Measurements from ENCODE around the gene USP6NL. TPM values are rescaled to one million over a fixed set of nuclear protein-coding genes. Genes with fewer than 3 reads are reported as not detected.
"Not testable (repeated sequence)": the region's sequence is repeated elsewhere in the genome, so short reads cannot be mapped to it uniquely, and the experiment has no call there.

The USP6NL gene
- total RNA-seq (2014; rRNA removed; shearing (Covaris generic)), result 7.2 and 10.2 TPM in 2 replicates

DNA sequence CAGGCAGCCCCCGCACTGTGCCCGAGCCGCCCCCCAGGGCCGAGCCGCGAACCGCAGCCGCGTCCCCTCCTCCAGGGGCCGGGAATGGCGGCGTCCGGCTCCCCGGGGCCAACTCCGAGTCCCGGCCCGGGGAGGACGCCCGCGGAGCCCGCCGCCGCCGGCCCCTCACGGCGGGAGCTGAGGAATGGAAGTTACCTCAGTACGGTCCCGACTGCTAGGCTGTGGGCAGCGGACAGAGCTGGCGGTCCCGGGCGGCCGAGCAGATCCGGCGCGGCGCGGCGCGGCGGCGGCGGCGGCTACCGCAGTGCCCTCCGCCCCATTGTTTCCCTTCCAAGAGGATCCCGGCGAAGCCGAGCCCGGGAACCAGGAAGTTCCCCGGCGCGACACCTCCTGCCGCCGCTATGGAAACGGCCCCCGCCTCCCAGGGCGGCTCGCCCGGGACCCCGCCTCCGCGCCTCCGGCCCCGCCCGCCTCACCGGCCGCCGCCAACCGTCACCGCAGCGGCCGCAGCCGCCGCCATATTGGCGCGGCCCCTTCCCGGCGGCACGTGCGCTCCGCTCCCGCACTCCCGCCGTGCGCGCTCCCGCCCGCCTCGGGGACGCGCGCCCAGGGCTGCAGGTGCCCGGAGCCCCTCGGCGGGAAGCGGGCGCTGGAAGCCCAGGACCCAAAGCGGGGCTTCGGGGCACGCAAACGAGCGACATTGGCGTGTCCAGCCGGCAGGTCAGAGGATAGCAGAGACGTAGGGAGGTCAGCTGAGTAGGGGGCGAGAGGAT is at the start of gene USP6NL:
Gene USP6NL, minus strand, starts transcription at position 403 of the 773 bp plus-strand sequence. CDS start 14,016 bp downstream, outside the sequence.
- peak; percentile 88 for DNase-seq (ENCODE audit: low read depth)

DNA sequence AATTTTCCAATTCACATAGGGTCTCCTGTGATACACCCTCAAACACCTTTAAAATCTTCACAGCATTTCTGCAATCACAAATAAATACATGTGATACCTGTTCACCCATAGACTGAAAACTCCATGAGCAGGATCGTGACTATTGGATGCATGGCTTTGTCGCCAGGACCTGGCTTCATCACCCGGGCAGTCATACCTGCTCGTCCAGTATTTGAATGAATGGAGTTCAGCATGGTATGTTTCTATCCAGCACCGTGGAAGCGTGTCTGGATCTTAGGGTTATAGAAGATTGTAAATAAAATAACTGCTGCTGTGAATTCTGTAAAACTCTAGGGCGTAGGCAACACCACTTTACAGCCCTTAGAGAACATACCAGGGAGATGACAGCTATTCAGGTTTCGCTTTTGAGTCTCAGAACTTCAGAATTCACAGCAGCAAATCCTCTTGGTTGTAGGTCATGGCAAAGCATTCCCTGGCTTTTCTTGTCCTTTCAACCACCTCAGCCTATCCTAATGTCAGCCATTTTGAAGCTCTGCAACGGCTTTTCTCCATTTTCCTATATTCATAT is 47.4 kb upstream of the USP6NL start:
- no peak for DNase-seq (ENCODE audit: low read depth)

DNA sequence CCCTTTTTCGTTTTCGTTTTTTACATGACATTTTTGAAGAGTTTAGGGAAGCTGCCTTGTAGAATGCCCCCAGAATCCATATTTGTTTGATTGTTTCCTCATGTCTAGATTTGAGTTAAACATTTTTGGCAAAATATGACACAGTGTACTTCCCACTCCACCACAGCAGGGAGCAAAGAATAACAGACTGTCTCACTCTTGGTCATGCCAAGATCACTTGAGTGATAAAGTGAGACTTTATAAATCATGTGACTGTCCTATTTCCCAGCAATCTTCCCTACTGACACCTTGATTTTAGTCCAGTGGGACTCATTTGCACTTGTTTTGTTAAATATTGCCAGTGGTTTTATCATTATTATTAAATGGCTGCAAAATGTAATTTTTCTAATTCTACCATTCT is 44.4 kb upstream of the USP6NL start:
- peak; percentile 35 for DNase-seq (ENCODE audit: low read depth)

DNA sequence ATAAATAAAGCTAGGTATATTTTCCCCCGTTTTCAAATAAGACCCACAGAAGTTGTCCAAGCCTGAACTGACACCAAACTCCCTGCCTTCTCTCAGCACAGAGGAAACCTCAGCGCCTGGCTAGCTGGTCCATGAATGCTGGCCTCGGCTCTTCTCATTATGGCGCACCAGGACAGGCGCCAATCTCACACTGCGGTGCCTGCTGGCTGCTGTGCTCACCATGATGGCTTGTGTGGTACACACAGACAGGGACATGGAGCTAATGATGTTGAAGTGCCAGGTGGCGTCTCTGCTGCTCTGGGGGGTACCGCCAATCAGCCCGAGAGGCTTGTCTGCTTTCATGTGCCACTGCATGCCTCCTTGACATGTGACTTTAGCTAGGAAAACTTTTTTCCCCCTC is 43.2 kb upstream of the USP6NL start:
- no peak for DNase-seq (ENCODE audit: low read depth)

DNA sequence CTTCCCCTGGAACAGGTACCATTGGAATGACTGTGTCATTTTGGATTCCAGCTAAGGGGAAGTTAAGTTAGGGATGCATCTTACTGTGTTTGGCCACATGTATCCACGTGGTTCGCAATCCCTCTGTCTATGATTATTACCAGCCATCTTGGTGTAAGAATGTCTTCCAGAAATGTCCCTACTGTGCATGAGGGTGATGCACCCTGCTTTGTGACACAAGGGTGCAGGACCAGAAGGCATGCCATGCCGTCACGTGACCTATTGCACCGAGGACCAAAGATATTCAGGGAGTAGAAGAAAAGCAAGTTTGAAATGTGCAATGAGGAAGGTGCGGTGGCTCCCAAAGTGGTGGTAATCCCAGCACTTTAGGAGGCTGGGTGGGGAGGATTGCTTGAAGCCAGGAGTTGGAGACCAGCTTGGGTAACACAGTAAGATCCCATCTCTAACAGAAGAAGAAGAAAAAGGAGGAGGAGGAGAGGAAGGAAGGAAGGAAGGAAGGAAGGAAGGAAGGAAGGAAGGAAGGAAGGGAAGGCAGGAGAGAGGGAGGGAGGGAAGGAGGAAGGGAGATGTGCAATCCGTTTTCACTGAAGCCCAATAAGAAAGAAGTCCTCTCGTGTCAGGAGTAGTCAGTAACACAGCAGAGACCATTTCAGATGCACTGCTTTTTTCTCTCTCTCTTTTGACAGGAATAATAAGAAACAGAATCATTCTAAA is 42.5 kb upstream of the USP6NL start:
- no peak for DNase-seq (ENCODE audit: low read depth)

DNA sequence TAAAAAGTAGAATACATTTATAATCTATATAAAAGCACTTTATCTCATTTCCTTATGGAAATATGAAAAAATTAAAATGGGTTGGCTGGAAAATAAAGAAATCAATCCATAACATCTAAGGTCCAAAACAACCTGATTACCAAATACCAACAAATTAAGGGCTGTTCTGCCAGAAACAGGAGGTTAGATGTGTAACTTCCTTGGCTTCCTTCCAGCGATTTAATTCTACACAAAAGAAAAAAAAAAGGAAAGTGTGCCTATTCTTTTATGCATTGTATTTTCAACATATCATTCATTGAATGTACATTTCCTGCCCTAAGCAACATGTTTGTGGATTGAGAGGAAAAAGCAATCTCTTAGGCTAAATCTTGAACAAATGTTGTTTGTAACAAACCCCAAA is 36.2 kb upstream of the USP6NL start:
- DNase-seq (ENCODE audit: low read depth), result no peak

DNA sequence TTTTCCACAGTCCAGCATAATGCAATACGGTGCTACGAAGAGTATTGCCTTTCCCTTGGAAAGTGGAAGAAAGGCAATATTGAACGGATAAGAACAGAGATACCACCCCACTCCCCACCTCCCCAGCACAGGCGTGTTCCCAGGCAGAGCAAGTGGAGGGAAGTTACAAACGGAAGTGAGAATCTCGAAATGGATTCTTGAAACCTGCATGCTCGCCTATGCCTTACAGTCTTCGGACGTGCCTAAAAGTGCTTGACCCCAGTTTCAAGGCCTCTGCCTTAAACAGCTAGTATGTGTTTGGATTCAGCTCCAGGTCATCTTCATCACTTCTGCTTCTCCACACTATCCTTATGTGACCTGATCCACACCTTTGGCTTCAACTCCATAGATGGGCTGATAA is 35.0 kb upstream of the USP6NL start:
- DNase-seq (ENCODE audit: low read depth), result no peak

DNA sequence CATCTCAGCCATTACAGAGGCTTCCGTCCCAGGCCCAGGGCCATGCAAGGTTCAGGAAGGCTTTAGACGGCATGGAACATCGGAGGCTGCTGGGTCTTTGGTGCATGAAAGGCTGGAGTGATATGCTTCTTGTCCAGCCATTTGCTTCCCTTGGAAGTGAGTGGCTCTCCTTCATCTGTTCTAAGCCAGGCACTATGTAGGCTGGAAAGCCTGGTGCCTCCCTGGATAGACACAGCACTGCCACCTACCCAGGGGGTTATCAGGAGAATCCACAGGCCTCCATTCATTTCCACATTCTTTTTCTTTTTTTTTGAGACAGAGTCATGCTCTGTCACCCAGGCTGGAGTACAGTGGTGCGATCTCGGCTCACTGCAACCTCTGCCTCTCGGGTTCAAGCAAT is 31.6 kb upstream of the USP6NL start:
- no peak for DNase-seq (ENCODE audit: low read depth)

DNA sequence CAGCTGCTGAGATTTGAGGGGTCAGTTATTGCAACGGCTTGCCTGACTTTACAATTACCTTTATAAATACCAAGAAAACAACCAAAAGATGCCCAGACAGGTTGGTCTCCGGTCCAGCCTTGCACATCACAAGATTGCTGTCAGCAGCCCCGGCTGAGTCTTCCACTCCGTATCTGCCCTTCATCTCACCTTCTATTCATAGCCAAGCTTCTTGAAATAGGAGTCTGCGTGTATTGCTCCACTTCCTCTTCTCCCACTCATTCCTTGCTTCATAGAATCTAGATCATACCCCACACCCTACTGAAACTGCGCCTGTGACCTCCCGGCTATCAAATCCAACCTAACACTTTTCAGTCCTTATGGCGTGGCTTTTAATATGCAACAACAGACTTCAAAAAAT is 31.1 kb upstream of the USP6NL start:
- DNase-seq (ENCODE audit: low read depth), result no peak

DNA sequence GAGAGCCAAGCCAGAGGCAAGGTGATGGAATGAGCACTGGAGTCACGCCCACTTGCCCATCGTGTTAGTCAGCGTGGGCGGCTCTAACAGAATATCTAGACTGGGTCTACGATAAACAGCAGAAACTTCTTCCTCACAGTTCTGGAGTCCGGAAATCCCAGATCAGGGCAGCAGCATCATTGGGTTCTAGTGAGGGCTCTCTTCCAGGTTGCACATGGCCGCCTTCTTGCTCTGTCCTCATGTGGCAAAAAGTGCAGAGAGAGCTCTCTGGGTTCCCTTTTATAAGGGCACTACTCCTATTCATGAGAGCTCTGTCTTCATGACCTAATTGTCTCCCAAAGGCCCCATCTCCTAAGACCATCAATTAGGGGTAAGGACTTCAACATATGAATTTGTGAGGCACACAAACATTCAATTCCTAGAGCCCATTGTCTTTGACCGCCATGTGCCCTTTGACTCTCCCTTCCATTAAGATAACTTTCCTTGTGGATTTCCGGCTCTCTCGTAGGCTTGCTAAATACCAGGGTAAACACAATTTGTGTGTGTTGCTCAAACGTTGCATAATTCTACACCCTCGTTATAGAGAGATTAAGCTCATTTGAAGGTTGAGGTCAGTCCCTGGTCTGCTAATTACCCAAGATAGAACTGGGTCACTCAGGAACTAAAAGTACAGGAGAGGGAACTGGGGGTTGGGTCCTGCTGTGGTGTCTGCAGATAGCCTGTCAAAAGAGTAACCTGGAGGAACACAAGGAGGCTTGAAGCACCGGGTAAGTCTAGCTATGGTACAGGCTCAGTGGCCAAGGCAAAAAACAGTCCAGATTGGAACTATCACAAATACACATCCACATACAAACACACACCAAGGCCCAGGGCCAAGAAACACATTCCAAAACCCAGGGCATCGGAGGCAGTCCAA is 28.7 kb upstream of the USP6NL start:
- no peak for DNase-seq (ENCODE audit: low read depth)

DNA sequence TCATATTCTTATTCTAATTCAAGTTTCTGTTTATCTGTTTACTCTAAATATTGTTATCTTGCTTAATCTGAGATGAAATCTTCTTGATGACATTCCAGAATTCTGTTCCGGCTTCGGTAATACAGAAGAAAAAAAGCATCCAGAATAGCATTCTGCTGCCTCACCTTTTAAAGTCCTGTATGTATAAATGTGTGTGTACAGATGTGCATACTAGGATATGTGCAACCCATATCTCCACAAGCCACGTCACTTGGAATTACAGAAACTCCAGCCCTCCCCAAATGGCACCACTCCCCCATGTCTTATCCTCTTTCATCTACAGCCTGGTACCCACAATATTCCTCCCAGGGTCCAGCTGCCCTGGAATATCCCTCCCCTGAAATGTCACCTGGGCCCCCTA is 27.9 kb upstream of the USP6NL start:
- no peak for DNase-seq (ENCODE audit: low read depth)

DNA sequence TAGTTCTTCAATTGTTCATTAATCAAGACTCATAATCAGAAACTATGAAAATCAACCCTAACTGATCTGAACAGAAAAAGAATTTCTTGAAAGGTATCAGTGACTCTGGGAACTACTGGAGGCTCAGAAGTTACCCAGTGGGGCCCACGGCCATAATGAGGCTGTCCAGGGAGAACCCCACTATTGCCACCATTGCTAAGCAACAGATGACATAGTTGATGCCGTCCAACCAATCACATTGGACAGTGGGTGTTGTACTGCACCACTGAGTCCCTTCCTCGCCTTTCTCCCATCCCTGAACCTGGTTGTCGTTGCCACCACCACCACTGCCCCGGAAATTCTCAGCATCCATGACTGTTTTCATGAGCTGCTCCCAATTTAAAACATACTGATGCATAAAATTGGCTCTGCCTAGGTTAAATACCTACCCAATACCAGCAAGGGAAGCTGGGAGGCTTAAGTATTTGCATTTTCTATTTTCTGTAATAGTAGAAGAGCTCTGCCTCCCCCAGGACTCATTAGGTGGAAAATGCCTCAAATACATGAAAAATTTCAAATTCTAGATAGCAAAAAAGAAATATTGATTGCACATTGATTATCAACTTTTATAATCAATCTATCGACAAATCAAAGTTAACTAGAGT is 26.7 kb upstream of the USP6NL start:
- DNase-seq (ENCODE audit: low read depth), result no peak

DNA sequence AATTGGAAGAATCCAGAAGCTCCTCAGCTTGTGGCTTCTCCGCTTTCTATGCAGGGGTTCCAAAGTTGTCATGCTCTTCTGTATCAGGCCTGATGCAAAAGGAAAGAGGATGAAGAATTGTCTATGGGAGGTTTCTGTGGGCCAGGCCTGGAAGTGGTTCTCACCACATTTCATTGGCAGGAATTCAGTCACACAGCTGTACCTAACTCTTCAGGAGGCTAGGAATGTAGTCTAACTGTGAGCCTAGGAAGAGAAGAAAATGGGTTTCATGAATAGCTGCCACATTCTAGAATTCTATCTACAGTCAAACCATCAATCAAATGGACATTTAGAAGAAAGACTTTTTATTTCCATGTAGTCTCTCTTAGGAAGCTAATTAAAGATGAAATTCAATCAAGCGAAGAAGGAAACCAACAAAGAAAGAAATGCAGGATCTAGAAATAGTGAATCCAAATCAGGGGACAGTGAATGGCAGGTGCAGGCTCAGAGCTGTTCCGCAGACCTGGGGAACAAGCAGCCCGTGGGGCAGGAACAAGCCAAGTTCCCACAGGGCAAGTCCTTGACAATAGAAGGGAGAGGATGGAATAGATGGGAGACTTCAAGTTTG is 25.4 kb upstream of the USP6NL start:
- no peak for DNase-seq (ENCODE audit: low read depth)

DNA sequence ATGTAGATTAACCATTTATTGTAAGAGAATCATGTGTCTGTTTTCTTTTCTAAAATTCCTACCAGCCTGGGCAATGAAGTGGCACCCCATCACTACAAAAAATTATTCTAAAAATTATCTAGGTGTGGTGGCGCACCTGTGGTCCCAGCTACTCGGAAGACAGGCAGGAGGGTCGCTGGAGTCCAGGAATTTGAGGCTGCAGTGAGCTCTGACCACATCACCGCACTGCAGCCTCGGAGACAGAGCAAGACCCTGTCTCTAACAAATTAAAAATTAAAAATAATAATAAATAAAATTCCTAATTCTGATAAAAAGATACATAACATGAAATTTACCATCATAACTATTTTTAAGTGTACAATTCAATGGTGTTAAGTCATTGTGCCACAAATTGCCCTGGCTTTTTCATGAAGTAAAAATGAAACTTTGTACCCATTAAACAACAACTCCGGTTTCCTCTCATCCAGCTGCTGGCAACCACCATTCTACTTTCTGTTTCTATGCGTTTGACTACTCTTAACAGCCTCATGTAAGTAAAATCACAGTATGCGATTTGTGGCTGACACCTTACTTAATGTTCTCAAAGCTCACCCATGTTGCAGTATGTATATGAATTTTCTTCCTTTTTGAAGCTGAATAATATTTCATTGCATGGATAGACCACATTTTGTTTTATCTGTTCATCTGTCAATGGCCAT is 20.6 kb upstream of the USP6NL start:
- DNase-seq (ENCODE audit: low read depth), result no peak

DNA sequence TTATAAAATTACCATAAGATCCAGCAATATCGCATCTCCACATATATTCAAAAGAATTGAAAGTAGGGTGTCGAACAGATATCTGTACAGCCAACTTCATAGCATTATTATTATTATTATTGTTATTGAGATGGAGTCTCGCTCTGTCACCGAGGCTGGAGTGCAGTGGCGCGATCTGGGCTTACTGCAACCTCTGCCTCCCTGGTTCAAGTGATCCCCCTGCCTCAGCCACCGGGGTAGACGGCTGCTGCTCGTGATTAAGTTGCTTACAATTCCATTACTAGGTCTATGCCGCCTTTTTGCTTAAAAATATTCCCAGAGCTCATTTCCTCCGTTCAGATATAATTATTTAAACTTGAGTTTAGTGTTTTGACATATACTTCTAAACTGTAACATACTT is 19.8 kb upstream of the USP6NL start:
- no peak for DNase-seq (ENCODE audit: low read depth)

DNA sequence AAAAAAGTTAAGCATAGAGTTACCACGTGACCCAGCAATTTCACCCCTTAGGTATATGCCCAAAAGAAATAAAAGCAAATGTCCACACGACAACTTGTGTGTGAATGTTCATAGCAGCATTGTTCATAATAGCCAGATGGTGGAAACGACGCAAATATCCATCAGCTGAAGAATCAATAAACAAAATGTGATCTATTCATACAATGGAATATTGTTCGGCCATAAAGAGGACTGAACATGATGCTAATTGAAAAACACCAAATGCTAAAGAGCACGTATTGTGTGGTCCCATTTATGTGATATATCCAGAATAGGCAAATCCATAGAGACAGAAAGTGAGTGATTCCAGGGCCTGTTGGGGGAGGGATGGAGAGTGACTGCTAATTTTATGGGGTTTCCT is 18.3 kb upstream of the USP6NL start:
- DNase-seq (ENCODE audit: low read depth), result no peak

DNA sequence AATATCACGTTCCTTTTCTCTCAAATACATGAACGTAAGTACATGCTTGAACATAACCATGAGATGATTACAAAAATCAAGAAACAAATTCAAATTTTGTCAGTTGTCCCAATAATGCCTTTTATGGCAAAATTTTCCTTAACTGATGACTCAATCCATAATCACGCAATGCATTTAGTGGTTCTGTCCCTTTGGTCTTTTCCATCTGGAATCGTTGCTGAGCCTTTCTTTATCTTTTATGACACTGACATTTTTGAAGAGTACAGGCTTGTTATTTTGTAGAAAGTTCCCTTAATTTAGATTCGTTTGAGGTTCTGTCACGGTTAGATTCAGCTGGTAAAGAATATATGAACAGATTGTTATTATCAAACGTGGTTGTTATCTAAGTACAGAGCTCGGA is 16.5 kb upstream of the USP6NL start:
- not testable (repeated sequence) for DNase-seq (ENCODE audit: low read depth)

DNA sequence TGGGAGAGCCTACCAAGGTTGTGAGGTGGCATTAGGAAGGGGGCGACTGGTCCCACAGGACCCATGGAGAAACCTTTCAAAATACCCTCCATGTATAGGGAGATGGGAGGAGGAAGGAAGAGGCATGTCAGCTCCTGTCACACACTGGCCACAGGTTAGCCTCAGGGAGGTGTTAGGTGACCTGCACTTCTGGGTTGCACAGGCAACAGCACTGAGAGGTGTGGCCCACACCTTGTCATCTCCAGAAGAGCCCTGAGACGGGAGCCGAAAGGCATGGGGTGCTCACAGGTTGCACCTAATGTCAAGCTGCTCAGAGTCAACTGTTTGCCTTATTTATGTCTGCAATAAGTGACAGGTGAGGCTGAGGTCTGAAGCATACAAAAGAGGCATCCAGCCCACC is 14.6 kb upstream of the USP6NL start:
- DNase-seq (ENCODE audit: low read depth), result no peak

DNA sequence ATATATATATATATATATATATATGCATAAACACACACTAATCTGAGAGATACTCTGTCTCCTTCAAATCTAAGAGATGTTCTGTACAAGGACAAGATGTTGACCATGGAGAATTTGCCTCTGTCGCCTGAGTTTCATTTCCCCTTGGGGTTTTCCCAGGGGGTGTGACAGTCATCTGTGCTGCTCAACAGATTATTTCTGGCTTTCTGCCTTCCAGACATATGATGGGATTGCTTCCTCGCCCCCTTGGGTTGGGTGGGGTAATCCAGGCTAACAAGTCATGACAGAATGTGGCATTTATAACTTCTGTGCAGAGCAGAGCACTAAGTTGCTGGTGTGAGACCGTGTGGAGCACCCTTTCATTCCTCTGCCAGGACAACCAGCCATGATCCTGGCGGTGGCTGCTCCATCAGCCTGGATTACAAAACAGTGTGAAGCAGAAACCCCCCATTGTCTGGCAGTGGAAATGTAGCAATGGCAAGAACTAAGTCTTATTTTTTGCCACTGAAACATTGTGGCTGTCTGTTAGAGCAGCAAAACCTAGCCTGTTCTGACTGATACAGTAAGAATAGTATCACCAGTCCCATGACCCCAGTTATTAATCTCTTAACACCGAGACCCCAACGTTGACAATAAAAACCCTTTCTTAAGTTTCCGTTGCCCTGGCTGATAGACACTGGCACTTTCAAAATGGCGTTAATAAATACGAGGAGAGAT is 13.7 kb upstream of the USP6NL start:
- no peak for DNase-seq (ENCODE audit: low read depth)

DNA sequence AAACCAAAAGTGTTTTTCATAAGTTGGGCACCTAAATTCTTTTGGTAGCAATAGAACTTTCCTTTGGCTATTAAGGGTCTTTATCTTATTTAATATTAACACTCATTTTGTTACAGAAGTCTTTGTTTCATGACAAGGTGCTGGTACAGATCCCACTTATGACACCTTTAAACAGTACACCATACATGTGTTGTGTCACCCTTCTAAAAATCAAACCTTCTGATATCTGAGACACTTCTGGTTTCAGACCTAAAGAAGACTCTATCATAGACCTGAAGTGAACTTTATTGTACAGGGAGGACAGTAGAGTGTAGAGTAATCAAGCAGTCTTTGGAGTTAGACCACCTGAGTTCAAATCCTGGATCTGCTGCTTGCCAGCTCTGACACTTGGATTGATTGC is 5.8 kb upstream of the USP6NL start:
- no peak for DNase-seq (ENCODE audit: low read depth)

Data from Daoy (cell line).